Small intestine (tissue), 16 donors: ENCODE results near the gene MARK3. TPM values are rescaled to one million over a fixed set of nuclear protein-coding genes. Genes with fewer than 3 reads are reported as not detected.

Experiments used
- DNase-seq, 2 donors: peaks; one replicate each; pipeline versions ENCODE4 v3.0.0 to v3.0.0-alpha.2; 2013
- FAIRE-seq: peaks from 2 replicates; lab custom pipeline; 2012; peaks lifted over from hg19 to GRCh38; lab: Jason Lieb, UNC
- H3K27ac ChIP-seq, 3 donors: one replicate each; pipeline ENCODE4 v1.5.1; 2013; ENCODE audit warnings: low read length in 2 of 3, mild to moderate bottlenecking in 2 of 3, control low read depth in 1 of 3, inconsistent platforms in 1 of 3, low read depth in 1 of 3, moderate library complexity in 1 of 3
- H3K27me3 ChIP-seq, 3 donors: one replicate each; pipeline ENCODE4 v1.6.1; 2013; ENCODE audit warnings: low read length in 3 of 3, inconsistent platforms in 1 of 3; ENCODE audit not compliant: control insufficient read depth in 3 of 3, insufficient read depth in 3 of 3
- H3K36me3 ChIP-seq, 3 donors: one replicate each; pipeline ENCODE4 v1.6.1; 2013; ENCODE audit warnings: low read length in 3 of 3, inconsistent platforms in 1 of 3, low read depth in 1 of 3, mild to moderate bottlenecking in 1 of 3, moderate library complexity in 1 of 3; ENCODE audit not compliant: control insufficient read depth in 3 of 3, insufficient read depth in 2 of 3
- H3K4me1 ChIP-seq, 3 donors: one replicate each; pipeline ENCODE4 v1.6.1; 2013; ENCODE audit warnings: low read length in 2 of 3, inconsistent platforms in 1 of 3, low read depth in 1 of 3, mild to moderate bottlenecking in 1 of 3, moderate library complexity in 1 of 3; ENCODE audit not compliant: control insufficient read depth in 3 of 3, insufficient read depth in 2 of 3
- H3K4me3 ChIP-seq, 3 donors: one replicate each; pipeline ENCODE4 v1.5.1; 2013; ENCODE audit warnings: low read length in 3 of 3, control low read depth in 1 of 3, inconsistent platforms in 1 of 3, low read depth in 1 of 3, mild to moderate bottlenecking in 1 of 3, moderate library complexity in 1 of 3
- H3K9me3 ChIP-seq, 2 donors: one replicate each; pipeline ENCODE4 v1.6.1; 2013; ENCODE audit warnings: low read depth in 1 of 2, low read length in 1 of 2; ENCODE audit not compliant: control insufficient read depth in 2 of 2, insufficient read depth in 1 of 2
- WGBS, 3 donors: extraction: QIAGEN DNeasy Blood & Tissue Kit; methylation state at CpG; one replicate each; pipeline ENCODE4 v1.1.7; 2013; 5-methylcytosine and 5-hydroxymethylcytosine counted together
- long read RNA-seq, 10 donors: transcript quantifications; one replicate each; lab custom pipeline, GENCODE V29; 2026
- polyA plus RNA-seq, 4 donors: library from polyadenylated mRNA; stranded (reverse) in 3 of 4; unstranded in 1 of 4; fragments of 200-250 nt in 3 of 4; fragments of 120-200 nt in 1 of 4; gene quantifications; one replicate each; pipeline versions ENCODE4 v1.2.1 to v1.2.3, GENCODE V29; 2013
- donor health status: healthy with polysubstance abuse.
- donor health status: control.
- donor health status: control.
- donor health status: Bipolar disorder and iron deficiency.
- donor health status: healthy.

The MARK3 gene
- polyA plus RNA-seq: 10 to 100 TPM; 37.7 to 67.8 (median 60.6) TPM
- long read RNA-seq, donor 1: 0 reads
- long read RNA-seq, donor 2: 0 reads
- long read RNA-seq, donor 3, partial matches to known transcripts: 0 of 6 reads
- long read RNA-seq, donor 3, other reads (novel, unspliced or antisense): 0 of 6 reads
- long read RNA-seq, donor 4: 0 reads
- long read RNA-seq, donor 5: 0 reads
- long read RNA-seq, donor 6, partial matches to known transcripts: 0 of 1 reads
- long read RNA-seq, donor 6, other reads (novel, unspliced or antisense): 0 of 1 reads
- long read RNA-seq, donor 7: 0 reads
- long read RNA-seq, donor 8: 0 reads
- long read RNA-seq, donor 9, partial matches to known transcripts: 0 of 2 reads
- long read RNA-seq, donor 9, other reads (novel, unspliced or antisense): 0 of 2 reads
- long read RNA-seq, donor 10, partial matches to known transcripts: 2,465 of 2,649 reads
- long read RNA-seq, donor 10, other reads (novel, unspliced or antisense): 174 of 2,649 reads

GRCh38 chr14:103385152-103385928 lies at the start of gene MARK3:
TSS of gene MARK3 (plus strand) at chr14:103385415. CDS start at chr14:103386030, 615 bp downstream.
- no peaks in the 10 kb centered on the region for H3K36me3 ChIP-seq
- H3K9me3 ChIP-seq: no peaks in the 10 kb centered on the region
- DNase-seq (peak; percentile 96 to 98), FAIRE-seq (no peak)
- H3K4me1 ChIP-seq: peaks cover 0 to 8% (median 4%) of the 10 kb centered on the region in 3 donors
- peak within 1 kb of the TSS; percentile 96 to 98 (median 98) for H3K27ac ChIP-seq
- 0 to 1% (median 1%) methylated on average over 48 to 91 of the region's 91 CpGs for WGBS, 3 donors
- H3K27me3 ChIP-seq: peaks cover 0 to 9% (median 0%) of the 10 kb centered on the region in 3 donors
- H3K4me3 ChIP-seq: peak within 1 kb of the TSS; percentile 84 to 98 (median 92)

DNA sequence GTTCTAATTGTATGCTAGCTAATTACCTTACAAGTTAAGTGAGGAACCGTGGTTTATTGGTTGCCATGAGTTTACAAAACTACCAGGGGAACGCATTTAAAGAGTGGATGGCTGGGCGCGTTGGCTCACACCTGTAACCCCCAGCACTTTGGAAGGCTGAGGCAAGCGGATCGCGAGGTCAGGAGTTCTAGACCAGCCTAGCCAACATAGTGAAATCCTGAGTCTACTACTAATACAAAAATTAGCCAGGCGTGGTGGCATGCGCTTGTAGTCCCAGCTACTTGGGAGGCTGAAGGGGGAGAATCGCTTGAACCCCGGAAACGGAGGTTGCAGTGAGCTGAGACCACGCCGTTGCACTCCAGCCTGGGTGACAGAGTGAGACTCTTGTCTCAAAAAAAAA lies 49.0 kb upstream of the MARK3 start:
- DNase-seq (no peak), FAIRE-seq (no peak)
- H3K27ac ChIP-seq: no peak overlapping the region
- H3K9me3 ChIP-seq: no peaks in the 10 kb centered on the region
- H3K27me3 ChIP-seq: no peaks in the 10 kb centered on the region
- WGBS, 3 donors: 88 to 94% (median 92%) methylated on average over 14 of the region's 14 CpGs
- H3K36me3 ChIP-seq: peaks cover 24 to 41% (median 28%) of the 10 kb centered on the region in 3 donors
- H3K4me3 ChIP-seq: peak overlapping the region in 1 of 3 donors; percentile 95
- peaks cover 2 to 14% (median 12%) of the 10 kb centered on the region in 3 donors for H3K4me1 ChIP-seq

- no peak for FAIRE-seq
- Histone ChIP-seq H3K27me3 (no peaks in the 10 kb centered on the region), H3K27ac (no peak overlapping the region), H3K4me3 (no peak overlapping the region), H3K4me1 (peaks cover 2 to 12% (median 7%) of the 10 kb centered on the region in 3 donors), H3K36me3 (peaks cover 26 to 51% (median 32%) of the 10 kb centered on the region in 3 donors), H3K9me3 (no peaks in the 10 kb centered on the region)
- WGBS, 3 donors: 87 to 89% (median 88%) methylated on average over 3 of the region's 3 CpGs
- no peak for DNase-seq
Measured at GRCh38 chr14:103337794-103338193, 47.4 kb upstream of the MARK3 start.

- Histone ChIP-seq H3K4me3 (no peak overlapping the region), H3K36me3 (peaks cover 31 to 54% (median 39%) of the 10 kb centered on the region in 3 donors), H3K4me1 (peaks cover 2 to 12% (median 7%) of the 10 kb centered on the region in 3 donors), H3K9me3 (no peaks in the 10 kb centered on the region), H3K27me3 (no peaks in the 10 kb centered on the region), H3K27ac (no peak overlapping the region)
- 80 to 94% (median 91%) methylated on average over 6 of the region's 6 CpGs for WGBS, 3 donors
- FAIRE-seq: no peak
- DNase-seq: no peak
Measured at GRCh38 chr14:103339561-103339960, 45.7 kb upstream of the MARK3 start.

- Histone ChIP-seq H3K27me3 (no peaks in the 10 kb centered on the region), H3K27ac (no peak overlapping the region), H3K4me1 (peaks cover 2 to 10% (median 6%) of the 10 kb centered on the region in 3 donors), H3K36me3 (peaks cover 31 to 54% (median 38%) of the 10 kb centered on the region in 3 donors), H3K9me3 (no peaks in the 10 kb centered on the region), H3K4me3 (no peak overlapping the region)
- no peak for DNase-seq
- FAIRE-seq: no peak
- 80 to 82% (median 82%) methylated on average over 6 of the region's 6 CpGs for WGBS, 3 donors
Measured at GRCh38 chr14:103340480-103341212, 44.6 kb upstream of the MARK3 start.

- H3K4me1 ChIP-seq: peaks cover 0 to 4% (median 0%) of the 10 kb centered on the region in 3 donors
- no peak overlapping the region for H3K27ac ChIP-seq
- DNase-seq (no peak), FAIRE-seq (no peak)
- H3K27me3 ChIP-seq: no peaks in the 10 kb centered on the region
- WGBS, 3 donors: 59 to 74% (median 66%) methylated on average over 5 of the region's 5 CpGs
- peaks cover 27 to 49% (median 30%) of the 10 kb centered on the region in 3 donors for H3K36me3 ChIP-seq
- H3K4me3 ChIP-seq: no peak overlapping the region
- no peaks in the 10 kb centered on the region for H3K9me3 ChIP-seq
Measured at GRCh38 chr14:103341250-103342129, 43.7 kb upstream of the MARK3 start.

- Histone ChIP-seq H3K36me3 (peaks cover 22 to 34% (median 23%) of the 10 kb centered on the region in 3 donors), H3K9me3 (no peaks in the 10 kb centered on the region), H3K4me3 (no peak overlapping the region), H3K27me3 (no peaks in the 10 kb centered on the region), H3K27ac (no peak overlapping the region), H3K4me1 (no peaks in the 10 kb centered on the region)
- 68 to 82% (median 72%) methylated on average over 4 of the region's 4 CpGs for WGBS, 3 donors
- DNase-seq (no peak), FAIRE-seq (no peak)
Measured at GRCh38 chr14:103343164-103343879, 41.9 kb upstream of the MARK3 start.
